Neuronal stem cell (in vitro differentiated cells): ENCODE results near the gene HINT3. TPM values are rescaled to one million over a fixed set of nuclear protein-coding genes. Genes with fewer than 3 reads are reported as not detected.

Experiments
- small RNA-seq: library from polyadenylated mRNA; stranded (forward); fragments of <200 nt; extraction: miRNeasy Mini kit (QIAGEN cat#:217004); gene quantifications from one replicate; pipeline ENCODE3, GENCODE V24; 2013; ENCODE audit not compliant: insufficient read depth

The HINT3 gene

Small RNAs within 50 kb of the gene (small RNA-seq; reads per million reads assigned to genes)
- not detected for gene RNA5SP216
